ENCODE measurements around the gene MICU1. TPM values are rescaled to one million over a fixed set of nuclear protein-coding genes. Genes with fewer than 3 reads are reported as not detected.

Gene MICU1
- total RNA-seq, 1 donor from 2014 or later: 28.7 TPM

DNA sequence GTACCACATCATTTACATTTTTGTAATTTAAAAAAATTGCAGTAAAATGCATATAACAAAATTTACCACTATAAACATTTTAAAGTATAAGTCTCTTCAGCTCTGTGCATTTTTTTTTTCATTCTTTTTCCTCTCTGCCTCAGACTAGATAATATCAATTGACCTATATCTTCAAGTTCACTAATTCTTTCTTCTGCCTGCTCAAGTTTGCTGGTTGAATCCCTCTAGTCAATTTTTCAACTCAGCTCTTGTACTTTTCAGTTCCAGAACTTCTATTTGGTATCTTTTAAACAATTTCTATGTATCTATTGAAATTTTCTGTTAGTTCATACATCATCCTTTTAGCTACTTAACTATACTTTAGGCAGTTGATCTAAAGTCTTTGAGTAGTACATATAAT, 112.0 kb downstream of the MICU1 start:
- Mint-ChIP-seq H3K27me3 (ENCODE audit: low read depth, unreplicated experiment) (no peaks in the 10 kb centered on the region), H3K4me1 (ENCODE audit: low read depth, unreplicated experiment) (no peaks in the 10 kb centered on the region), H3K4me3 (ENCODE audit: unreplicated experiment) (no peak overlapping the region), H3K9me3 (ENCODE audit: unreplicated experiment) (peaks cover 5% of the 10 kb centered on the region), H3K36me3 (ENCODE audit: low read depth, unreplicated experiment) (peaks cover 13% of the 10 kb centered on the region), H3K27ac (ENCODE audit: unreplicated experiment) (no peak overlapping the region)
- Histone ChIP-seq H3K36me3 (ENCODE audit: insufficient read depth, low read length) (no peaks in the 10 kb centered on the region), H3K4me3 (ENCODE audit: insufficient read depth, low read depth, low read length) (no peak overlapping the region), H3K79me2 (ENCODE audit: insufficient read depth, low read length) (no peaks in the 10 kb centered on the region), H4K20me1 (ENCODE audit: insufficient read depth, low read length) (no peaks in the 10 kb centered on the region), H3K27me3 (ENCODE audit: insufficient read depth, low read length) (no peaks in the 10 kb centered on the region), H3K9ac (ENCODE audit: low read length) (no peak overlapping the region), H3K27ac (ENCODE audit: low read depth, low read length) (no peak overlapping the region), H3K4me2 (ENCODE audit: low read length) (no peak overlapping the region), H3K4me1 (ENCODE audit: insufficient read depth, low read length) (no peaks in the 10 kb centered on the region), H3K9me3 (ENCODE audit: insufficient read depth, low read depth, low read length) (no peaks in the 10 kb centered on the region), H2AFZ (ENCODE audit: low read depth, low read length) (no peak overlapping the region)
- FAIRE-seq: no peak
- DNase-seq (ENCODE audit: low read depth): no peak
- TF ChIP-seq CTCF (IDR thresholded peaks at IDR 0.05; ENCODE audit: insufficient read depth, low read depth, low read length): no peak
- no peak for TF ChIP-seq EZH2 (IDR thresholded peaks at IDR 0.05; ENCODE audit: insufficient read depth, low read length)

DNA sequence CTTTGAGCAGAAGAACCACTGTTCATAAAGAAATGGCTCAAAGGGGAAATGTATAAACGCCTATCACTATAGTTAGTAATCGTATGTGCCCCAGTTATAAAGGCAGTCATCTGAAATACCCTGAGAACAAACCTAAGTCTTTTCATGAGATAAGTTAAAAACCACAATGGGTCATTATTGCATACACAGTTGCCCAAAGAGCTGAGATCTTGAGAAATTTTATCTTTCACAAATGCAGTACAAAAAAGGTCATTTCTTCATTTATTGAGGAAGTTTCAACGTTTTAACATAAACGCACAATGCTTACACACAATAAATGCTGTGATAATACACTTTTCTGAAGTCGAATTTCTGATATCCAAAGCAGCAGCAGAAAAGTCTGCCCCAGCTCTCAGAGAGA, 114.4 kb downstream of the MICU1 start:
- TF ChIP-seq CTCF (IDR thresholded peaks at IDR 0.05; ENCODE audit: insufficient read depth, low read depth, low read length): no peak
- TF ChIP-seq EZH2 (IDR thresholded peaks at IDR 0.05; ENCODE audit: insufficient read depth, low read length): no peak
- H3K9me3 Mint-ChIP-seq (ENCODE audit: unreplicated experiment): peaks cover 5% of the 10 kb centered on the region
- no peak overlapping the region for H3K27ac ChIP-seq (ENCODE audit: low read depth, low read length)
- H3K27me3 Mint-ChIP-seq (ENCODE audit: low read depth, unreplicated experiment): no peaks in the 10 kb centered on the region
- H3K4me1 ChIP-seq (ENCODE audit: insufficient read depth, low read length): no peaks in the 10 kb centered on the region
- peaks cover 11% of the 10 kb centered on the region for H3K36me3 Mint-ChIP-seq (ENCODE audit: low read depth, unreplicated experiment)
- peak; percentile 29 for FAIRE-seq
- H3K4me3 ChIP-seq (ENCODE audit: insufficient read depth, low read depth, low read length): no peak overlapping the region
- no peaks in the 10 kb centered on the region for H3K36me3 ChIP-seq (ENCODE audit: insufficient read depth, low read length)
- H3K4me1 Mint-ChIP-seq (ENCODE audit: low read depth, unreplicated experiment): no peaks in the 10 kb centered on the region
- H3K9ac ChIP-seq (ENCODE audit: low read length): no peak overlapping the region
- no peak overlapping the region for H3K27ac Mint-ChIP-seq (ENCODE audit: unreplicated experiment)
- no peaks in the 10 kb centered on the region for H3K9me3 ChIP-seq (ENCODE audit: insufficient read depth, low read depth, low read length)
- no peaks in the 10 kb centered on the region for H4K20me1 ChIP-seq (ENCODE audit: insufficient read depth, low read length)
- H3K4me2 ChIP-seq (ENCODE audit: low read length): no peak overlapping the region
- no peak overlapping the region for H2AFZ ChIP-seq (ENCODE audit: low read depth, low read length)
- no peak for DNase-seq (ENCODE audit: low read depth)
- no peaks in the 10 kb centered on the region for H3K27me3 ChIP-seq (ENCODE audit: insufficient read depth, low read length)
- no peak overlapping the region for H3K4me3 Mint-ChIP-seq (ENCODE audit: unreplicated experiment)
- H3K79me2 ChIP-seq (ENCODE audit: insufficient read depth, low read length): no peaks in the 10 kb centered on the region

GRCh38 chr10:72509941-72510340, 115.9 kb downstream of the MICU1 start:
- Histone ChIP-seq H3K4me3 (ENCODE audit: insufficient read depth, low read depth, low read length) (no peak overlapping the region), H4K20me1 (ENCODE audit: insufficient read depth, low read length) (no peaks in the 10 kb centered on the region), H3K79me2 (ENCODE audit: insufficient read depth, low read length) (no peaks in the 10 kb centered on the region), H2AFZ (ENCODE audit: low read depth, low read length) (no peak overlapping the region), H3K36me3 (ENCODE audit: insufficient read depth, low read length) (no peaks in the 10 kb centered on the region), H3K4me2 (ENCODE audit: low read length) (no peak overlapping the region), H3K9ac (ENCODE audit: low read length) (no peak overlapping the region), H3K27ac (ENCODE audit: low read depth, low read length) (no peak overlapping the region), H3K4me1 (ENCODE audit: insufficient read depth, low read length) (no peaks in the 10 kb centered on the region), H3K9me3 (ENCODE audit: insufficient read depth, low read depth, low read length) (no peaks in the 10 kb centered on the region), H3K27me3 (ENCODE audit: insufficient read depth, low read length) (no peaks in the 10 kb centered on the region)
- H3K27ac Mint-ChIP-seq (ENCODE audit: unreplicated experiment): no peak overlapping the region
- H3K36me3 Mint-ChIP-seq (ENCODE audit: low read depth, unreplicated experiment): peaks cover 20% of the 10 kb centered on the region
- no peak for DNase-seq (ENCODE audit: low read depth)
- TF ChIP-seq CTCF (IDR thresholded peaks at IDR 0.05; ENCODE audit: insufficient read depth, low read depth, low read length) (no peak), EZH2 (IDR thresholded peaks at IDR 0.05; ENCODE audit: insufficient read depth, low read length) (no peak)
- peaks cover 4% of the 10 kb centered on the region for H3K9me3 Mint-ChIP-seq (ENCODE audit: unreplicated experiment)
- no peak overlapping the region for H3K4me3 Mint-ChIP-seq (ENCODE audit: unreplicated experiment)
- FAIRE-seq: no peak
- no peaks in the 10 kb centered on the region for H3K4me1 Mint-ChIP-seq (ENCODE audit: low read depth, unreplicated experiment)
- H3K27me3 Mint-ChIP-seq (ENCODE audit: low read depth, unreplicated experiment): no peaks in the 10 kb centered on the region

Measured in astrocyte (in vitro differentiated cells and primary cell).